Measurements from ENCODE around the gene C16orf90. TPM values are rescaled to one million over a fixed set of nuclear protein-coding genes. Genes with fewer than 3 reads are reported as not detected.

C16orf90 gene
- total RNA-seq, 1 donor from 2014 or later, result not detected

DNA sequence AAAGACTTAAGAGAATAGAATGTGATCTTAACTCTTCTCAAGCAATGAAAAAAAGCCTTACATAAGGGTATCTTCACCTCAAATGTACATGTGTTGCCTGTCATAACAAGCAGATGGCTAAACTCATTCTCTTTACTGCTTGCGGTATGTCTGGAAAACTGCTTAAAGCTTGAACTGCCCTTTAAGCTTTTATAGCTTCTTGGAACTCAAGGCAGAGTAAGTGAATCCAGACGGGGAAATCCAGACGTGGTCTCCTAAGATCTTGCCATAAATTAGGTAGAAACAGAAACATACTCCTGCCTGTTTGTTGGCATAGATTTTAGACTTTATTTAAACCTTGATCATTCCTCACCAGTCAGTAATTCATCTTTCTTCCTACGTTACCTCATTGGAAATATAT is 25.1 kb upstream of the C16orf90 start:
- Histone ChIP-seq H3K9ac (no peak overlapping the region), H3K4me1 (no peaks in the 10 kb centered on the region), H3K27me3 (no peaks in the 10 kb centered on the region), H3K9me3 (ENCODE audit: low read depth) (no peaks in the 10 kb centered on the region), H3F3A (ENCODE audit: low read depth) (no peaks in the 10 kb centered on the region), H3K27ac (no peak overlapping the region), H3K4me2 (no peak overlapping the region), H4K20me1 (ENCODE audit: low read depth) (no peaks in the 10 kb centered on the region), H3K4me3 (no peak overlapping the region), H3K79me2 (ENCODE audit: low read depth) (no peaks in the 10 kb centered on the region), H2AFZ (replicated peaks) (no peak overlapping the region), H3K36me3 (peaks cover 10% of the 10 kb centered on the region)
- H3K9me3 Mint-ChIP-seq, result no peaks in the 10 kb centered on the region
- H3K4me3 Mint-ChIP-seq, result no peak overlapping the region
- DNase-seq (ENCODE audit: low spot score), result no peak
- H3K36me3 Mint-ChIP-seq, result peaks cover 28% of the 10 kb centered on the region
- no peaks in the 10 kb centered on the region for H3K4me1 Mint-ChIP-seq
- no peaks in the 10 kb centered on the region for H3K27me3 Mint-ChIP-seq (ENCODE audit: insufficient read depth, low read depth)
- TF ChIP-seq EZH2 (IDR thresholded peaks at IDR 0.05) (no peak), EZH2phosphoT487 (IDR thresholded peaks at IDR 0.05) (no peak)
- TF ChIP-seq, protein P1, sequence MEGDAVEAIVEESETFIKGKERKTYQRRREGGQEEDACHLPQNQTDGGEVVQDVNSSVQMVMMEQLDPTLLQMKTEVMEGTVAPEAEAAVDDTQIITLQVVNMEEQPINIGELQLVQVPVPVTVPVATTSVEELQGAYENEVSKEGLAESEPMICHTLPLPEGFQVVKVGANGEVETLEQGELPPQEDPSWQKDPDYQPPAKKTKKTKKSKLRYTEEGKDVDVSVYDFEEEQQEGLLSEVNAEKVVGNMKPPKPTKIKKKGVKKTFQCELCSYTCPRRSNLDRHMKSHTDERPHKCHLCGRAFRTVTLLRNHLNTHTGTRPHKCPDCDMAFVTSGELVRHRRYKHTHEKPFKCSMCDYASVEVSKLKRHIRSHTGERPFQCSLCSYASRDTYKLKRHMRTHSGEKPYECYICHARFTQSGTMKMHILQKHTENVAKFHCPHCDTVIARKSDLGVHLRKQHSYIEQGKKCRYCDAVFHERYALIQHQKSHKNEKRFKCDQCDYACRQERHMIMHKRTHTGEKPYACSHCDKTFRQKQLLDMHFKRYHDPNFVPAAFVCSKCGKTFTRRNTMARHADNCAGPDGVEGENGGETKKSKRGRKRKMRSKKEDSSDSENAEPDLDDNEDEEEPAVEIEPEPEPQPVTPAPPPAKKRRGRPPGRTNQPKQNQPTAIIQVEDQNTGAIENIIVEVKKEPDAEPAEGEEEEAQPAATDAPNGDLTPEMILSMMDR (IDR thresholded peaks at IDR 0.05), result no peak
- H3K27ac Mint-ChIP-seq, result no peak overlapping the region

DNA sequence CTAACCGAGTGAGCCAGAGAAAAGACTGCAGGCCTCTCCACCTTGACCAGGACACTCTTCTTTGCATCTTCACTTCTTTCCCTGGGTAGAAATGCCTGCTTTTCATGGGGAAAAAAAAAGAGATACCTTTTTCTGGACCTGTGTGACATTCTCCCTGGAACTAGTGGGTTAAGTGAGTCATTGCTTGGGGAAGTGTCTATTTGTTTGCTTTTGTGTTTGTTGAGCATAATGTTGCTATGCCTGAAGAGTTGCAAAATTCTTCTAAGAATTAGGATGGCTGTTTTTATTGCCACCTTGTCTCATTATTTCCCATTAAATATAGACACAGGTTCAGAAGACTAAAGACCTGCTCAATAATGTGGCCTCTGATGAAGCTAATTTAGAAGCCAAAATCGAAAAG is 24.3 kb upstream of the C16orf90 start:
- Histone ChIP-seq H3K36me3 (peaks cover 10% of the 10 kb centered on the region), H3K27me3 (no peaks in the 10 kb centered on the region), H3K9ac (no peak overlapping the region), H3F3A (ENCODE audit: low read depth) (no peaks in the 10 kb centered on the region), H3K4me3 (no peak overlapping the region), H3K79me2 (ENCODE audit: low read depth) (no peaks in the 10 kb centered on the region), H3K4me2 (no peak overlapping the region), H3K9me3 (ENCODE audit: low read depth) (no peaks in the 10 kb centered on the region), H3K4me1 (no peaks in the 10 kb centered on the region), H2AFZ (replicated peaks) (no peak overlapping the region), H3K27ac (no peak overlapping the region), H4K20me1 (ENCODE audit: low read depth) (no peaks in the 10 kb centered on the region)
- Mint-ChIP-seq H3K4me1 (no peaks in the 10 kb centered on the region), H3K27ac (no peak overlapping the region), H3K9me3 (no peaks in the 10 kb centered on the region), H3K4me3 (no peak overlapping the region), H3K27me3 (ENCODE audit: insufficient read depth, low read depth) (no peaks in the 10 kb centered on the region), H3K36me3 (peaks cover 22% of the 10 kb centered on the region)
- TF ChIP-seq EZH2phosphoT487 (IDR thresholded peaks at IDR 0.05) (no peak), EZH2 (IDR thresholded peaks at IDR 0.05) (no peak)
- TF ChIP-seq, protein P1 (IDR thresholded peaks at IDR 0.05), result no peak
- no peak for DNase-seq (ENCODE audit: low spot score)

DNA sequence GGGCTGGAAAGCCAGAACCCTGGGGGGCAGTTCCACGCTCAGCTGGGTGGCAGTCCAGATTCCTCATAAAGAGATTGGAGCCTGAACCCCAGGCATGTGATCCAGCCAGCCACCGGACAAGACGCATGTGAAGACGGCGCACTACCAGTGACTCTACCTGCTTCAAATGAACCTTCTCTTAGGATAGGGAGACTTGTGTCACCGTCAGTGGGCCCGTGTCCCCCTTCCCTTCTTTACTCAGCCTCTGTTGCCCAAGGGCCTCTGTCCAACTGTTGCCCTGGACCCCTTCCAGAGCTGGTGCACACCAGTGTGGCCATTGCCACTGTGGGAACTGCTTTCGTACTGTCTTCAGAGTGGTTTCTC is 23.7 kb upstream of the C16orf90 start:
- no peaks in the 10 kb centered on the region for H4K20me1 ChIP-seq (ENCODE audit: low read depth)
- no peaks in the 10 kb centered on the region for H3K4me1 ChIP-seq
- TF ChIP-seq EZH2 (IDR thresholded peaks at IDR 0.05) (no peak), EZH2phosphoT487 (IDR thresholded peaks at IDR 0.05) (no peak)
- TF ChIP-seq, protein P1 (IDR thresholded peaks at IDR 0.05), result no peak
- no peak overlapping the region for H3K27ac ChIP-seq
- H3K27me3 Mint-ChIP-seq (ENCODE audit: insufficient read depth, low read depth), result no peaks in the 10 kb centered on the region
- H3K36me3 ChIP-seq, result peaks cover 10% of the 10 kb centered on the region
- H3K9me3 Mint-ChIP-seq, result no peaks in the 10 kb centered on the region
- no peak for DNase-seq (ENCODE audit: low spot score)
- H3K4me3 Mint-ChIP-seq, result no peak overlapping the region
- H3K9ac ChIP-seq, result no peak overlapping the region
- no peak overlapping the region for H3K4me2 ChIP-seq
- H3K79me2 ChIP-seq (ENCODE audit: low read depth), result no peaks in the 10 kb centered on the region
- no peak overlapping the region for H3K4me3 ChIP-seq
- peaks cover 21% of the 10 kb centered on the region for H3K36me3 Mint-ChIP-seq
- no peak overlapping the region for H2AFZ ChIP-seq (replicated peaks)
- no peaks in the 10 kb centered on the region for H3K27me3 ChIP-seq
- no peak overlapping the region for H3K27ac Mint-ChIP-seq
- no peaks in the 10 kb centered on the region for H3K4me1 Mint-ChIP-seq
- no peaks in the 10 kb centered on the region for H3F3A ChIP-seq (ENCODE audit: low read depth)
- H3K9me3 ChIP-seq (ENCODE audit: low read depth), result no peaks in the 10 kb centered on the region

Measured in neural progenitor cell (in vitro differentiated cells).